Activated T-cell treated with anti-CD3 and anti-CD28 coated beads, Interleukin-2, amount 50 U/mL, for 4 hours (primary cell): ENCODE results near the gene KRTAP5-3. TPM values are rescaled to one million over a fixed set of nuclear protein-coding genes. Genes with fewer than 3 reads are reported as not detected.

Experiments
- total RNA-seq, 3 donors: library from RNA; stranded (reverse); gene quantifications; one replicate each; pipeline ENCODE4 v1.2.1, GENCODE V29; 2021

Gene KRTAP5-3
- total RNA-seq, 3 donors from 2014 or later, result not detected

Other genes starting within 250 kb of the KRTAP5-3 start
- under 1 TPM; 0.53 to 0.94 (median 0.76) TPM for gene BRSK2, start 218.5 kb downstream of the KRTAP5-3 start, total RNA-seq
- gene MOB2, start 121.7 kb downstream of the KRTAP5-3 start, total RNA-seq, result 10 to 100 TPM; 17.7 to 20.1 (median 18.2) TPM
- gene DUSP8, start 36.2 kb downstream of the KRTAP5-3 start, total RNA-seq, result 1 to 10 TPM; 5.4 to 6.0 (median 5.7) TPM
- gene KRTAP5-1, start 23.2 kb downstream of the KRTAP5-3 start, total RNA-seq, result not detected
- not detected for gene KRTAP5-2, start 10.2 kb downstream of the KRTAP5-3 start, total RNA-seq
- gene KRTAP5-4, start 13.7 kb upstream of the KRTAP5-3 start, total RNA-seq, result not detected
- gene KRTAP5-5, start 21.3 kb upstream of the KRTAP5-3 start, total RNA-seq, result not detected
- not detected for gene KRTAP5-6, start 88.7 kb upstream of the KRTAP5-3 start, total RNA-seq
- gene IFITM10, start 142.1 kb upstream of the KRTAP5-3 start, total RNA-seq, result under 1 TPM; 0.33 to 0.53 (median 0.33) TPM
- 100 to 1,000 TPM in 1 of 3 donors, 10 to 100 TPM in 2; 74.9 to 101 (median 83.7) TPM for gene CTSD, start 155.5 kb upstream of the KRTAP5-3 start, total RNA-seq
- gene SYT8, start 226.5 kb upstream of the KRTAP5-3 start, total RNA-seq, result not detected
- gene TNNI2, start 230.5 kb upstream of the KRTAP5-3 start, total RNA-seq, result not detected
- gene LSP1, start 244.6 kb upstream of the KRTAP5-3 start, total RNA-seq, result 10 to 100 TPM; 34.6 to 71.7 (median 60.6) TPM